ENCODE data around the gene HIC2. TPM values are rescaled to one million over a fixed set of nuclear protein-coding genes. Genes with fewer than 3 reads are reported as not detected.
"Not testable (repeated sequence)": the region's sequence is repeated elsewhere in the genome, so short reads cannot be mapped to it uniquely, and the experiment has no call there.

Gene HIC2
- total RNA-seq, 1 experiment from 2014 or later = 18.5 TPM

- DNase-seq (ENCODE audit: low spot score); in situ Hi-C loops (cut with HindIII; ENCODE audit: low sequenced_read_pairs): not testable (repeated sequence)
Measured at GRCh38 chr22:21424084-21424709, 7.0 kb downstream of the HIC2 start.

GRCh38 chr22:21434378-21435233, 17.4 kb downstream of the HIC2 start:
- in situ Hi-C loops (cut with HindIII; ENCODE audit: low sequenced_read_pairs); DNase-seq (ENCODE audit: low spot score): not testable (repeated sequence)

- DNase-seq (ENCODE audit: low spot score); in situ Hi-C loops (cut with HindIII; ENCODE audit: low sequenced_read_pairs): not testable (repeated sequence)
Measured at GRCh38 chr22:21435998-21436810, 19.0 kb downstream of the HIC2 start.

- DNase-seq (ENCODE audit: low spot score); in situ Hi-C loops (cut with HindIII; ENCODE audit: low sequenced_read_pairs): not testable (repeated sequence)
Measured at GRCh38 chr22:21438013-21438412, 20.8 kb downstream of the HIC2 start.

GRCh38 chr22:21440018-21440636, 23.0 kb downstream of the HIC2 start:
- in situ Hi-C loops (cut with HindIII; ENCODE audit: low sequenced_read_pairs) = not testable (repeated sequence)

GRCh38 chr22:21440676-21441075, 23.5 kb downstream of the HIC2 start:
- in situ Hi-C loops (cut with HindIII; ENCODE audit: low sequenced_read_pairs); DNase-seq (ENCODE audit: low spot score): not testable (repeated sequence)

More at GRCh38 chr22:21440018-21440636, 23.0 kb downstream of the HIC2 start:
- not testable (repeated sequence) for DNase-seq (ENCODE audit: low spot score)

- in situ Hi-C loops (cut with HindIII; ENCODE audit: low sequenced_read_pairs); DNase-seq (ENCODE audit: low spot score): not testable (repeated sequence)
Measured at GRCh38 chr22:21441170-21441569, 24.0 kb downstream of the HIC2 start.

GRCh38 chr22:21442123-21442522, 25.0 kb downstream of the HIC2 start:
- DNase-seq (ENCODE audit: low spot score); in situ Hi-C loops (cut with HindIII; ENCODE audit: low sequenced_read_pairs): not testable (repeated sequence)

- DNase-seq (ENCODE audit: low spot score); in situ Hi-C loops (cut with HindIII; ENCODE audit: low sequenced_read_pairs): not testable (repeated sequence)
Measured at GRCh38 chr22:21442646-21443045, 25.5 kb downstream of the HIC2 start.

GRCh38 chr22:21443057-21443734, 26.0 kb downstream of the HIC2 start:
- DNase-seq (ENCODE audit: low spot score) = no peak
- in situ Hi-C loops (cut with HindIII; ENCODE audit: low sequenced_read_pairs) = no loop called here

GRCh38 chr22:21443735-21444421, 26.7 kb downstream of the HIC2 start:
- in situ Hi-C loops (cut with HindIII; ENCODE audit: low sequenced_read_pairs) = no loop called here
- DNase-seq (ENCODE audit: low spot score) = no peak

GRCh38 chr22:21444701-21445436, 27.7 kb downstream of the HIC2 start:
- no peak for DNase-seq (ENCODE audit: low spot score)
- in situ Hi-C loops (cut with HindIII; ENCODE audit: low sequenced_read_pairs) = no loop called here

GRCh38 chr22:21445437-21446127, 28.4 kb downstream of the HIC2 start:
- in situ Hi-C loops (cut with HindIII; ENCODE audit: low sequenced_read_pairs) = no loop called here
- no peak for DNase-seq (ENCODE audit: low spot score)

- in situ Hi-C loops (cut with HindIII; ENCODE audit: low sequenced_read_pairs) = no loop called here
Measured at GRCh38 chr22:21446128-21446826, 29.1 kb downstream of the HIC2 start.

GRCh38 chr22:21446827-21447690, 29.9 kb downstream of the HIC2 start:
- DNase-seq (ENCODE audit: low spot score) = no peak
- in situ Hi-C loops (cut with HindIII; ENCODE audit: low sequenced_read_pairs) = no loop called here

More at GRCh38 chr22:21446128-21446826, 29.1 kb downstream of the HIC2 start:
- no peak for DNase-seq (ENCODE audit: low spot score)

All from G401 (cell line).